Panc1 (cell line): ENCODE measurements around the gene SHF. TPM values are rescaled to one million over a fixed set of nuclear protein-coding genes. Genes with fewer than 3 reads are reported as not detected.

Experiments used
- ATAC-seq: fragments of 200-7000 bp; cut with Tn5 transposase; 2 replicates; pipeline ENCODE4 v1.9.1; 2020; ENCODE audit warnings: mild to moderate bottlenecking, moderate library complexity
- BruUV-seq: library from RNA; stranded (reverse); fragments of 400-500 nt; replicated peaks from 2 replicates; lab custom pipeline; 2021; lab: Mats Ljungman, UMichigan
- CTCF ChIA-PET: fragments of 300-600 bp; sonication (Branson Sonifier 250); formaldehyde crosslinking; loops from one replicate; lab custom pipeline; 2022; ENCODE audit warnings: antibody characterized with exemption; lab: Charles Lee
- POLR2A ChIA-PET: fragments of 300-600 bp; sonication (Branson Sonifier 250); formaldehyde crosslinking; loops from one replicate; lab custom pipeline; 2022; ENCODE audit warnings: antibody characterized with exemption; lab: Charles Lee
- DNase-seq: peaks from one replicate; pipeline ENCODE4 v3.0.0-alpha.2; 2010; ENCODE audit warnings: low read depth, low spot score
- H3K27ac ChIP-seq: 2 replicates; pipeline ENCODE4 v1.5.1; 2011; ENCODE audit warnings: mild to moderate bottlenecking, low read length, inconsistent platforms
- H3K27me3 ChIP-seq: fragments of 200-500 bp; sonication (Bioruptor generic); 2 replicates; pipeline ENCODE4 v1.6.0; 2014; ENCODE audit warnings: low read length, inconsistent platforms; ENCODE audit not compliant: control insufficient read depth, insufficient read depth
- H3K36me3 ChIP-seq: fragments of 200-500 bp; sonication (Bioruptor generic); 2 replicates; pipeline ENCODE4 v1.5.1; 2014; ENCODE audit warnings: inconsistent platforms, mild to moderate bottlenecking, low read length, moderate library complexity; ENCODE audit not compliant: control insufficient read depth, insufficient read depth
- H3K4me1 ChIP-seq: 2 replicates; pipeline ENCODE4 v1.5.1; 2011; ENCODE audit warnings: inconsistent platforms, mild to moderate bottlenecking, low read length, moderate library complexity; ENCODE audit not compliant: control insufficient read depth, insufficient read depth
- H3K4me3 ChIP-seq, 2 experiments: 2 replicates each; pipeline ENCODE4 v1.5.1; 2011 to 2012; ENCODE audit warnings: low read depth in 2 of 2, low read length in 2 of 2, mild to moderate bottlenecking in 2 of 2, inconsistent platforms in 1 of 2, moderate library complexity in 1 of 2
- H3K9me3 ChIP-seq: fragments of 200-500 bp; sonication (Bioruptor generic); 2 replicates; pipeline ENCODE4 v1.5.1; 2014; ENCODE audit warnings: low read depth, mild to moderate bottlenecking, inconsistent platforms, low read length, moderate library complexity; ENCODE audit not compliant: control insufficient read depth, insufficient read depth
- POLR2AphosphoS5 ChIP-seq: IDR thresholded peaks from 2 replicates; pipeline ENCODE4 v1.6.1; 2012; ENCODE audit warnings: mild to moderate bottlenecking, low read depth, low read length, moderate library complexity
- SIN3A ChIP-seq: IDR thresholded peaks from 2 replicates; pipeline ENCODE4 v1.6.1; 2012; ENCODE audit warnings: low read depth, mild to moderate bottlenecking, low read length, moderate library complexity, borderline replicate concordance; ENCODE audit not compliant: insufficient read depth
- TCF7L2 ChIP-seq: IDR thresholded peaks from 2 replicates; pipeline ENCODE4 v1.6.1; 2011; ENCODE audit warnings: mild to moderate bottlenecking, low read depth, low read length, inconsistent platforms
- in situ Hi-C: cut with HindIII; loops from 2 replicates; pipeline ENCODE4 v1.10.0; 2016; ENCODE audit warnings: low sequenced_read_pairs, low pct_unique_long_range_greater_than_20kb
- intact Hi-C: fragments of 100-400 bp; cut with micrococcal nuclease; formaldehyde crosslinking; loops from one replicate; pipeline ENCODE4 v1.10.0; 2022; ENCODE audit not compliant: unreplicated experiment
- total RNA-seq: library from RNA; stranded (reverse); gene quantifications from one replicate; pipeline ENCODE4 v1.2.1, GENCODE V29; 2021; ENCODE audit not compliant: unreplicated experiment
- TF ChIP-seq, protein P1 (sequence below), 2 experiments: IDR thresholded peaks; 2 replicates each; pipeline ENCODE4 v1.6.1; 2011 to 2012; ENCODE audit warnings: low read depth in 2 of 2, control low read depth in 1 of 2, low read length in 1 of 2, mild to moderate bottlenecking in 1 of 2, moderate library complexity in 1 of 2; ENCODE audit not compliant: insufficient read depth in 1 of 2
- TF ChIP-seq, protein P2 (sequence below): fragments of 450-650 bp; IDR thresholded peaks from 2 replicates; pipeline ENCODE4 v1.5.1; 2017; ENCODE audit warnings: mild to moderate bottlenecking

SHF gene
- total RNA-seq, 1 experiment from 2014 or later, result 3.0 TPM

DNA sequence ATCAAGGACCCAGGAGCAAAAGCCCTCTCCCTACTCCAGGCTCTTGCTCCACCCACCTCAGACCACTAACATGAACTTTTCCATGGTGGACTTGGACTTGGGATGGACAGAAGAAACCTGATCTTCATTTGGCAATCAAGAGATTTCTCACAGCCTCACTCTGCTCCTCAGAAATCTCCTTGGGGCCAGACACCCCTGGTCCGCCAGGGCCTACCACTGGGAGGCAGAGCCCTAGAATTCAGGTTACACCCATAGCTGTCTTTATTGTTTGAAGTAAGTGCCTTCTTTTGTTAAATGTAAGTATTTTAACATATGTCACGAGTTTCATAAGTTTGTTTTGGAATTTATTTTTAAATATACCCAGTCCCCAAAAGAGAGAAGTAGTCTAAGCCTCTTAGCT, 13.2 kb downstream of the SHF start:
- BruUV-seq, result no TSS peak
- no peaks in the 10 kb centered on the region for H3K27me3 ChIP-seq
- TF ChIP-seq POLR2AphosphoS5 (no peak), SIN3A (no peak), TCF7L2 (no peak)
- TF ChIP-seq, protein P1, sequence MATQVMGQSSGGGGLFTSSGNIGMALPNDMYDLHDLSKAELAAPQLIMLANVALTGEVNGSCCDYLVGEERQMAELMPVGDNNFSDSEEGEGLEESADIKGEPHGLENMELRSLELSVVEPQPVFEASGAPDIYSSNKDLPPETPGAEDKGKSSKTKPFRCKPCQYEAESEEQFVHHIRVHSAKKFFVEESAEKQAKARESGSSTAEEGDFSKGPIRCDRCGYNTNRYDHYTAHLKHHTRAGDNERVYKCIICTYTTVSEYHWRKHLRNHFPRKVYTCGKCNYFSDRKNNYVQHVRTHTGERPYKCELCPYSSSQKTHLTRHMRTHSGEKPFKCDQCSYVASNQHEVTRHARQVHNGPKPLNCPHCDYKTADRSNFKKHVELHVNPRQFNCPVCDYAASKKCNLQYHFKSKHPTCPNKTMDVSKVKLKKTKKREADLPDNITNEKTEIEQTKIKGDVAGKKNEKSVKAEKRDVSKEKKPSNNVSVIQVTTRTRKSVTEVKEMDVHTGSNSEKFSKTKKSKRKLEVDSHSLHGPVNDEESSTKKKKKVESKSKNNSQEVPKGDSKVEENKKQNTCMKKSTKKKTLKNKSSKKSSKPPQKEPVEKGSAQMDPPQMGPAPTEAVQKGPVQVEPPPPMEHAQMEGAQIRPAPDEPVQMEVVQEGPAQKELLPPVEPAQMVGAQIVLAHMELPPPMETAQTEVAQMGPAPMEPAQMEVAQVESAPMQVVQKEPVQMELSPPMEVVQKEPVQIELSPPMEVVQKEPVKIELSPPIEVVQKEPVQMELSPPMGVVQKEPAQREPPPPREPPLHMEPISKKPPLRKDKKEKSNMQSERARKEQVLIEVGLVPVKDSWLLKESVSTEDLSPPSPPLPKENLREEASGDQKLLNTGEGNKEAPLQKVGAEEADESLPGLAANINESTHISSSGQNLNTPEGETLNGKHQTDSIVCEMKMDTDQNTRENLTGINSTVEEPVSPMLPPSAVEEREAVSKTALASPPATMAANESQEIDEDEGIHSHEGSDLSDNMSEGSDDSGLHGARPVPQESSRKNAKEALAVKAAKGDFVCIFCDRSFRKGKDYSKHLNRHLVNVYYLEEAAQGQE (IDR thresholded peaks at IDR 0.05; ENCODE audit: insufficient read depth in 1 of 2, low read depth in 2 of 2, low read length in 1 of 2), result no peak
- TF ChIP-seq, protein P2, sequence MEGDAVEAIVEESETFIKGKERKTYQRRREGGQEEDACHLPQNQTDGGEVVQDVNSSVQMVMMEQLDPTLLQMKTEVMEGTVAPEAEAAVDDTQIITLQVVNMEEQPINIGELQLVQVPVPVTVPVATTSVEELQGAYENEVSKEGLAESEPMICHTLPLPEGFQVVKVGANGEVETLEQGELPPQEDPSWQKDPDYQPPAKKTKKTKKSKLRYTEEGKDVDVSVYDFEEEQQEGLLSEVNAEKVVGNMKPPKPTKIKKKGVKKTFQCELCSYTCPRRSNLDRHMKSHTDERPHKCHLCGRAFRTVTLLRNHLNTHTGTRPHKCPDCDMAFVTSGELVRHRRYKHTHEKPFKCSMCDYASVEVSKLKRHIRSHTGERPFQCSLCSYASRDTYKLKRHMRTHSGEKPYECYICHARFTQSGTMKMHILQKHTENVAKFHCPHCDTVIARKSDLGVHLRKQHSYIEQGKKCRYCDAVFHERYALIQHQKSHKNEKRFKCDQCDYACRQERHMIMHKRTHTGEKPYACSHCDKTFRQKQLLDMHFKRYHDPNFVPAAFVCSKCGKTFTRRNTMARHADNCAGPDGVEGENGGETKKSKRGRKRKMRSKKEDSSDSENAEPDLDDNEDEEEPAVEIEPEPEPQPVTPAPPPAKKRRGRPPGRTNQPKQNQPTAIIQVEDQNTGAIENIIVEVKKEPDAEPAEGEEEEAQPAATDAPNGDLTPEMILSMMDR, result no peak
- in situ Hi-C loops (no loop called here), intact Hi-C loops (no loop called here)
- no peaks in the 10 kb centered on the region for H3K4me1 ChIP-seq
- H3K27ac ChIP-seq, result no peak overlapping the region
- no peaks in the 10 kb centered on the region for H3K9me3 ChIP-seq
- ATAC-seq (no peak), DNase-seq (no peak)
- CTCF ChIA-PET, result no interaction called here
- POLR2A ChIA-PET, result no interaction called here
- H3K4me3 ChIP-seq, result no peak overlapping the region
- H3K36me3 ChIP-seq, result no peaks in the 10 kb centered on the region

DNA sequence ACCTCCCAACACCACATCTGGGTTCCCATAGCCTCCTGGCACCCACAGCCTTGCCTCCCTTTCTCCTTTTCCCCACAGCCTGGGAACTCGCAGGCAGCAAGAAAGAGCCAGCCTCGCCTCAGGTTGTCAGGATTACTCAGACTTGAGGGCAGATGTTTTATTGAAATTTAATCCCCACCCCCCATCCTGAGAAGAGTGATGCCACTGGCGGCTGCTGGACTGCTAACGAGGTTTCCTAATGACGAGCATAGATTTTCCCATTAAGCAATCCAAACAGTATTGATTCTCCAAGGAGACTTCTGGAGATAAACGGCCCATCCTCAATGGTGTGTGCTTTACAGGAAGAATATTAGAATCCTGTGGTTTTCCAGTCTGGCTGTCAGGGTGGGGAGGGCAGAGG, 13.7 kb downstream of the SHF start:
- H3K9me3 ChIP-seq, result no peaks in the 10 kb centered on the region
- intact Hi-C loops, result no loop called here
- H3K36me3 ChIP-seq, result no peaks in the 10 kb centered on the region
- H3K4me1 ChIP-seq, result no peaks in the 10 kb centered on the region
- no peak overlapping the region for H3K4me3 ChIP-seq
- H3K27ac ChIP-seq, result no peak overlapping the region
- ATAC-seq (no peak), DNase-seq (no peak)
- in situ Hi-C loops, result no loop called here
- ChIA-PET CTCF (no interaction called here), POLR2A (no interaction called here)
- TF ChIP-seq TCF7L2 (no peak), SIN3A (no peak), POLR2AphosphoS5 (no peak)
- TF ChIP-seq, protein P2, result no peak
- TF ChIP-seq, protein P1 (IDR thresholded peaks at IDR 0.05; ENCODE audit: insufficient read depth in 1 of 2, low read depth in 2 of 2, low read length in 1 of 2), result no peak
- no peaks in the 10 kb centered on the region for H3K27me3 ChIP-seq
- BruUV-seq, result no TSS peak
